Measurements from ENCODE around the gene LRRC4C.

LRRC4C gene

DNA sequence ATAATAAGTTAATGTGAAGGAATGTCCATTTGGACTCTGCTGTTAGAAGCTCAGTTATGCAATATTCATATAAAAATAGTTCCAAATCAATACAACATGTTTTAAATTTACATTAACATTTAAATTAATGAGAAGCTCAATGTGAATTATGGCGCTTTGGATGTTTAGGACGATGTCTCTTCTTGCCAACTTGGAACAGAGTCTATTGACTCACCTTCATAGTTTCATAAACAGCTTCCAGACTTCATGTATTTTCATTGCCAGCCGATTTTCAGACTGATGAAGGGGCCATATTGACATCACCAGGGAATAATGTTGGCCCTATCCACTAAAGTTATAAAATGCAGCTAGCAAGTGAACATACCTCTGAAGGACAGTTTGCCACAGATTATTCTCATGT, 1136.2 kb downstream of the LRRC4C start:
- no peak for TF ChIP-seq EGR1 (IDR thresholded peaks at IDR 0.05)
- TF ChIP-seq TEAD4 (IDR thresholded peaks at IDR 0.05) = no peak
- TF ChIP-seq TCF12 (IDR thresholded peaks at IDR 0.05; ENCODE audit: low read depth) = no peak
- TF ChIP-seq, protein P1, sequence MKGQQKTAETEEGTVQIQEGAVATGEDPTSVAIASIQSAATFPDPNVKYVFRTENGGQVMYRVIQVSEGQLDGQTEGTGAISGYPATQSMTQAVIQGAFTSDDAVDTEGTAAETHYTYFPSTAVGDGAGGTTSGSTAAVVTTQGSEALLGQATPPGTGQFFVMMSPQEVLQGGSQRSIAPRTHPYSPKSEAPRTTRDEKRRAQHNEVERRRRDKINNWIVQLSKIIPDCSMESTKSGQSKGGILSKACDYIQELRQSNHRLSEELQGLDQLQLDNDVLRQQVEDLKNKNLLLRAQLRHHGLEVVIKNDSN (IDR thresholded peaks at IDR 0.05) = no peak
- TF ChIP-seq, protein P2, sequence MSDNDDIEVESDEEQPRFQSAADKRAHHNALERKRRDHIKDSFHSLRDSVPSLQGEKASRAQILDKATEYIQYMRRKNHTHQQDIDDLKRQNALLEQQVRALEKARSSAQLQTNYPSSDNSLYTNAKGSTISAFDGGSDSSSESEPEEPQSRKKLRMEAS (IDR thresholded peaks at IDR 0.05) = no peak
- TF ChIP-seq NFIC (IDR thresholded peaks at IDR 0.05) = no peak
- TF ChIP-seq FOXM1 (IDR thresholded peaks at IDR 0.05; ENCODE audit: borderline replicate concordance, low read depth) = no peak
- TF ChIP-seq, protein P3, sequence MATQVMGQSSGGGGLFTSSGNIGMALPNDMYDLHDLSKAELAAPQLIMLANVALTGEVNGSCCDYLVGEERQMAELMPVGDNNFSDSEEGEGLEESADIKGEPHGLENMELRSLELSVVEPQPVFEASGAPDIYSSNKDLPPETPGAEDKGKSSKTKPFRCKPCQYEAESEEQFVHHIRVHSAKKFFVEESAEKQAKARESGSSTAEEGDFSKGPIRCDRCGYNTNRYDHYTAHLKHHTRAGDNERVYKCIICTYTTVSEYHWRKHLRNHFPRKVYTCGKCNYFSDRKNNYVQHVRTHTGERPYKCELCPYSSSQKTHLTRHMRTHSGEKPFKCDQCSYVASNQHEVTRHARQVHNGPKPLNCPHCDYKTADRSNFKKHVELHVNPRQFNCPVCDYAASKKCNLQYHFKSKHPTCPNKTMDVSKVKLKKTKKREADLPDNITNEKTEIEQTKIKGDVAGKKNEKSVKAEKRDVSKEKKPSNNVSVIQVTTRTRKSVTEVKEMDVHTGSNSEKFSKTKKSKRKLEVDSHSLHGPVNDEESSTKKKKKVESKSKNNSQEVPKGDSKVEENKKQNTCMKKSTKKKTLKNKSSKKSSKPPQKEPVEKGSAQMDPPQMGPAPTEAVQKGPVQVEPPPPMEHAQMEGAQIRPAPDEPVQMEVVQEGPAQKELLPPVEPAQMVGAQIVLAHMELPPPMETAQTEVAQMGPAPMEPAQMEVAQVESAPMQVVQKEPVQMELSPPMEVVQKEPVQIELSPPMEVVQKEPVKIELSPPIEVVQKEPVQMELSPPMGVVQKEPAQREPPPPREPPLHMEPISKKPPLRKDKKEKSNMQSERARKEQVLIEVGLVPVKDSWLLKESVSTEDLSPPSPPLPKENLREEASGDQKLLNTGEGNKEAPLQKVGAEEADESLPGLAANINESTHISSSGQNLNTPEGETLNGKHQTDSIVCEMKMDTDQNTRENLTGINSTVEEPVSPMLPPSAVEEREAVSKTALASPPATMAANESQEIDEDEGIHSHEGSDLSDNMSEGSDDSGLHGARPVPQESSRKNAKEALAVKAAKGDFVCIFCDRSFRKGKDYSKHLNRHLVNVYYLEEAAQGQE (IDR thresholded peaks at IDR 0.05; ENCODE audit: low read depth) = no peak
- no peak for TF ChIP-seq CREB1 (IDR thresholded peaks at IDR 0.05; ENCODE audit: low read depth)
- no peak for TF ChIP-seq CEBPB (IDR thresholded peaks at IDR 0.05)
- TF ChIP-seq YY1 (IDR thresholded peaks at IDR 0.05; ENCODE audit: low read depth) = no peak
- no peak for TF ChIP-seq RAD21 (IDR thresholded peaks at IDR 0.05; ENCODE audit: low read depth)
- TF ChIP-seq EP300 (IDR thresholded peaks at IDR 0.05; ENCODE audit: borderline replicate concordance) = no peak
- no peak for TF ChIP-seq ZBTB7A (IDR thresholded peaks at IDR 0.05; ENCODE audit: low read depth)
- TF ChIP-seq TAF1 (IDR thresholded peaks at IDR 0.05; ENCODE audit: low read depth) = no peak

DNA sequence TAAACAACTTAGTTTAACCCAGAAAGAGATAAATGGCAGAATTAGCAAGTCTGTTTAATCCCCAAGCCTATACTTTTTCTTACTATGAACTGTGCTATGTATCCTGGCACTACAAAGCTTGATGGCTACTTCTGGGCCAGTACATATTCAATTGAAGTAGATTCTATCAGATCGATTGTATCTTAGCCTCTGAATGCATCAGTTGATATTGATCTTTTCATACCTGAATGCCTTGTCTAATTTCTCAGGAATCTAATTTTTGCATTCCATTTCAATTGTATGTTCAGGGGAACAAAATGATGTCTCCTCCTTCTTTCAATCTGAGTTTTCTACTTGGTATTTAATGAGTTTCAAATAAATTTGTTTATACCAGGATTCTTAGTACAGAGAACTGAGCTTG, 1137.9 kb downstream of the LRRC4C start:
- TF ChIP-seq CEBPB (IDR thresholded peaks at IDR 0.05) = no peak
- TF ChIP-seq ZBTB7A (IDR thresholded peaks at IDR 0.05; ENCODE audit: low read depth) = no peak
- no peak for TF ChIP-seq EP300 (IDR thresholded peaks at IDR 0.05; ENCODE audit: borderline replicate concordance)
- TF ChIP-seq EGR1 (IDR thresholded peaks at IDR 0.05) = no peak
- no peak for TF ChIP-seq TAF1 (IDR thresholded peaks at IDR 0.05; ENCODE audit: low read depth)
- no peak for TF ChIP-seq TEAD4 (IDR thresholded peaks at IDR 0.05)
- no peak for TF ChIP-seq YY1 (IDR thresholded peaks at IDR 0.05; ENCODE audit: low read depth)
- no peak for TF ChIP-seq NFIC (IDR thresholded peaks at IDR 0.05)
- TF ChIP-seq CREB1 (IDR thresholded peaks at IDR 0.05; ENCODE audit: low read depth) = no peak
- TF ChIP-seq, protein P2 (IDR thresholded peaks at IDR 0.05) = no peak
- TF ChIP-seq, protein P3 (IDR thresholded peaks at IDR 0.05; ENCODE audit: low read depth) = no peak
- TF ChIP-seq, protein P1 (IDR thresholded peaks at IDR 0.05) = no peak
- TF ChIP-seq FOXM1 (IDR thresholded peaks at IDR 0.05; ENCODE audit: borderline replicate concordance, low read depth) = no peak

DNA sequence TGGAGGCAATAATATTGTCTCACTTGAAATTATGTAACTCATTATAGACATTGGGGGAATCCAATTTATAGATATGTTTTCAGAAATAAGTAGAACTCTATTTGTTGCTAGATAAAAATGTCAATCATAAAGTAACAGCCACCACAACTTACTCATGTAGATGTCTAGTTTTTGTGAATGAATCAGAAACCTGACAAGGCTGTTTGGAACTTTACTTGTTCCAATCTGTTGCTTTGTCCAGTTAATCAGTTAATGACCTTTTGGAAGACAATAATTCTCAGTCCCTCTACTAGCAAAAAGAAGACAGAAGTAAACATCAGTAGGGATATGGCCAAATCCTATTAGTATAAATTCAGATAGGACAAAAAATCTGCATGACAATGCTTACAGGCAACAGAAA, 1143.3 kb downstream of the LRRC4C start:
- TF ChIP-seq, protein P1 (IDR thresholded peaks at IDR 0.05) = no peak
- TF ChIP-seq CREB1 (IDR thresholded peaks at IDR 0.05; ENCODE audit: low read depth) (no peak), TAF1 (IDR thresholded peaks at IDR 0.05; ENCODE audit: low read depth) (no peak), ZBTB7A (IDR thresholded peaks at IDR 0.05; ENCODE audit: low read depth) (no peak), YY1 (IDR thresholded peaks at IDR 0.05; ENCODE audit: low read depth) (no peak), FOXM1 (IDR thresholded peaks at IDR 0.05; ENCODE audit: borderline replicate concordance, low read depth) (no peak), TEAD4 (IDR thresholded peaks at IDR 0.05) (no peak), NFIC (IDR thresholded peaks at IDR 0.05) (no peak), EGR1 (IDR thresholded peaks at IDR 0.05) (no peak), RAD21 (IDR thresholded peaks at IDR 0.05; ENCODE audit: low read depth) (no peak)
- TF ChIP-seq, protein P3 (IDR thresholded peaks at IDR 0.05; ENCODE audit: low read depth) = no peak
- TF ChIP-seq, protein P2 (IDR thresholded peaks at IDR 0.05) = no peak

DNA sequence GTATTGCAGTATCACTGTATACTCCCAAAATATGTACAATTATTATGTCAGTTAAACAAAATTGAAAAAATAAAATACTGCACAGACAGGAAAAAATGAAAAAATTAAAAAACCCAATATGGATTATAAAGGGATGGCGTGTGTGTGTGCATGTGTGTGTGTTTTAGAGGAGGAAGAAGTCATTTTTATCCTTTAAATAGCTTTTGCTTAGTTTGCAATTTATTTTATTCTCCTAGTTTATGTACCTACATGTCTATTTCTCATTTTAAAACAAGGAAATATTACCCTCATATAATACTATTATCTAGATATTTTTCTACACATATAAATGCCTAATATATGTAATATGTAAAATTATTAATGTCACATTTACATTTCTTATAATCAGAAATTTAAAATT, 1144.3 kb downstream of the LRRC4C start:
- TF ChIP-seq CREB1 (IDR thresholded peaks at IDR 0.05; ENCODE audit: low read depth) (no peak), NFIC (IDR thresholded peaks at IDR 0.05) (no peak), TAF1 (IDR thresholded peaks at IDR 0.05; ENCODE audit: low read depth) (no peak), TEAD4 (IDR thresholded peaks at IDR 0.05) (no peak), ZBTB7A (IDR thresholded peaks at IDR 0.05; ENCODE audit: low read depth) (no peak)
- TF ChIP-seq, protein P1 (IDR thresholded peaks at IDR 0.05) = no peak
- TF ChIP-seq, protein P3 (IDR thresholded peaks at IDR 0.05; ENCODE audit: low read depth) = no peak
- TF ChIP-seq, protein P2 (IDR thresholded peaks at IDR 0.05) = no peak
